Measurements from ENCODE around the gene SEC11A.
"Not testable (repeated sequence)": the region's sequence is repeated elsewhere in the genome, so short reads cannot be mapped to it uniquely, and the experiment has no call there.

Gene SEC11A

DNA sequence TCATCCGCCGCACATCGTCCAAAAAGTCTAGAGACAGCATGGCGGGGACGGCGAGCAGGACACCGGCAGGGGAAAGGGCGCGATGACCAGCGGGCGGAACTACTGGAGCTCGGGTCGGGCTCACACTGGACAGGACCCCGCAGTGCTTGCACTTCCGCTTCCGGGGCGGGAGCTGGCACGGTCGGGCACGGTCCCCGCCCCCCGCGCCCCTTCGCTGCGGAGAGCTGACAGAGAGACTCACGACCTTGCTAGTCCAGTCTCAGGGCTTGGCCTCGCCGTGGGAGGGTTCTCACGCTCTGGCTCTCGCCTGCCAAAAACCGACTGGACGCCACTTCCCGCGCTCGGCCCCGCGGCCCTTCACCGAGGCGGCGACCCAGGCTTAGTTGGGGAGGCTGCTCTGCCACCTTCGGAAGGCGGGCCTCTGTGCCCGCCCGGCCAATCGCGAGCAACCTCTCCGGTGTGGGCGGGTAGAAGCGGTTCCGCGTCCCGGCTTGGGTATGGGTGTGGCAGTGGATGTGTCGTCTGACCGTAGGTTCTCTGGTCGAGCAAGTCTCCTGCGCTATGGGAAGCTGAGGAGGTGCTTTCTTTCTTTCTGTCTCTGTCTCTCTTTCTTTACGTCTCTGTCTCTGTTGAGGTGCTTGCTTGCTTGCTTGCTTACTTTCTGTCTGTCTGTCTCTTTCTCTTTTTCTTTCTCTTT is at the start of gene SEC11A:
Gene SEC11A, minus strand, starts transcription at position 104 of the 697 bp plus-strand sequence. Its CDS starts 64 bp downstream, at position 40.
- DNase-seq: peak; percentile 89

DNA sequence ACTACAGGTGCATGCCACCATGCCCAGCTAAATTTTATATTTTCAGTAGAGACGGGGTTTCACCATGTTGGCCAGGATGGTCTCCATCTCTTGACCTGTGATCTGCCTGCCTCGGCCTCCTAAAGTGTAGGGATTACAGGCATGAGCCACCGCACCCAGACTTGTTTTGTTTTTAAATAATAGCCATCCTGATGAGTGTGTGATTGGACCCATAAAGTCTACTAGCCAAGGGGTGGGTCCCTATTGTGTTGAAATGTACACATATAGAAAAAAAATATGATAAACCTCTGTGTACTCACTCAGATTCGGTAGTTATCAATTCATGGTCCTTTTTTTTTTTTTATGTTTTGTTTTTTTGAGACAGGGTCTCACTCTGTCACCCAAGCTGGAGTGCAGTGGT is 49.7 kb upstream of the SEC11A start:
- DNase-seq: no peak

DNA sequence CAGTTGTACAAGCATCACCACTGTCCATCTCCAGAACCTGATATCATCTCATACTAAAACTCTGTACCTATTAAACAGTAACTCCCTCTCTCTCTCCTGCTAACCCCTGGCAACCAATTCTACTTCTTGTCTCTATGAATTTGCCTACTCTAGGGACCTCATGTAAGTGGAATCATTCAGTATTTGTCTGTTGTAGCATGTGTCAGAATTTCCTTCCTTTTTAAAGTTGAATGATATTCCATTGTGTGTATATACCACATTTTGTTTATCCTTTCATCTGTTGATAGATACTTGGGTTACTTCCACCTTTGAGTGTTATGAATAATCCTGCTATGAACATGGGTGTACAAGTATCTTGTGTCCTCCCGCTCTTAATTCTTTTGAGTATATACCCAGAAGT is 49.0 kb upstream of the SEC11A start:
- DNase-seq: no peak

GRCh38 chr15:84764585-84764984 is 48.6 kb upstream of the SEC11A start:
- DNase-seq: no peak

- DNase-seq: no peak
Observed at GRCh38 chr15:84762840-84763572, 47.1 kb upstream of the SEC11A start.

DNA sequence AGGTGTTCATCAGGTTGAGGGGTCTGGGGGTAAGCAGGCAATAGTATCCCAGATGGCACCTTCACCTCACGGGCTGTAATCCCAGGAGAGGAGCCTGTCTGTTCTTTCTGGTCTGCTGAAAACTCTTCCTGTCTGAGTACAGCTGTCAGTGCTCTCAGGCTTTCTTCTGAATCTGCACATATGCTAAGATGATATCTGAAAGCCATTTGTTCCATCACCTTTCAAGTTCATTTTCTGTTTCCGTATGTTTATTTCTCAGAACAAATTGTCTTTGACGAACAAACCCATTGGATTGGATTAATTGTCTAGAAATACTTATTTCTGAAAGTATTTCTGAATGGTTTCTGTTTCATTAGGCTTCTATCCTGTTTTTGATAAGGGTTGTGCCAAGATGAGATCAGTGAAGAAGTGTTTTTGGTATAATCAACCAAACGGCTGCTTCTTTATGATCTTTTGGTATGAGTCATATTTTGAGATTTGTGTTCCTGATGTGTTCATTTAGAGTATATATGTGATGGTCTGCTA is 45.7 kb upstream of the SEC11A start:
- no peak for DNase-seq

- no peak for DNase-seq
Observed at GRCh38 chr15:84760219-84760618, 44.3 kb upstream of the SEC11A start.

GRCh38 chr15:84759018-84759417 is 43.1 kb upstream of the SEC11A start:
- no peak for DNase-seq

- no peak for DNase-seq
Observed at GRCh38 chr15:84755736-84756527, 40.0 kb upstream of the SEC11A start.

GRCh38 chr15:84754889-84755288 is 39.0 kb upstream of the SEC11A start:
- DNase-seq: not testable (repeated sequence)

DNA sequence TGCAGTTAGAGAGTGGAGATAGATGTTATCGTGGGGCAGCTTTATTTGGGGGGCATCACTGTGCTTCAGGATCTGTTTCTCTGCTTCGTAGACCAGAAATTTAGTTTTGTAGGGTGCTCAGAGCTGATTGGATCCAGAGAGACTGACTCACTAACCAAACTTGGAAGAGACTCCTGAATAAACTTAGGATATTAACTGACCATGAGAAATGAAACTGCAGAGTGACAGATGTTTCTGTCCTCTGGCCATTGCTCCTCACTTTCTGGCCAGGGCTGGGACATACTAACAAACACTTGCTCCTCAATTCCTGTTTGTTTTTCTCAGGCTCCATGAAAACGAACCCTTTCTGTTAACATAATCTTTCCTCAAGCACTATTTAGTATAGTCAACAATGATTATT is 36.8 kb upstream of the SEC11A start:
- no peak for DNase-seq

DNA sequence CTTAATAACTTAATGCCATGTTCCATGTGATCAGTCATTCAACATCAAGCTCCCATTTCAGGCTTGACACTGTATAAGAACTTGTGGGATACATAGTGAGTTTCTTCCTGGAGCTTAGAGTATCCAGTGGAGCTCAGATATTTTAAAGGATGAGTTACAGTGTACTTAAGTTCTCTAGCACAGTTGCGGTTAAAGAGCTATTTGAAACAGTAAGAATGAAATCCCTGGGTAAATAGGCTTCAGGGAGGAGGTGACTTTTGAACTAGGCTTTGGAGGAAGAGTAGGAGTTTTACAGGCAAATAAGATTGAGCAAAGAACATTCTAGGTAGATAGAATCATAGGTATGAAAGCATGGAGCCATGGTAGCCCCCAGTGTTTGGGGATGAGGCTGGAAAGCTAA is 36.3 kb upstream of the SEC11A start:
- no peak for DNase-seq

- not testable (repeated sequence) for DNase-seq
Observed at GRCh38 chr15:84751721-84752120, 35.8 kb upstream of the SEC11A start.

DNA sequence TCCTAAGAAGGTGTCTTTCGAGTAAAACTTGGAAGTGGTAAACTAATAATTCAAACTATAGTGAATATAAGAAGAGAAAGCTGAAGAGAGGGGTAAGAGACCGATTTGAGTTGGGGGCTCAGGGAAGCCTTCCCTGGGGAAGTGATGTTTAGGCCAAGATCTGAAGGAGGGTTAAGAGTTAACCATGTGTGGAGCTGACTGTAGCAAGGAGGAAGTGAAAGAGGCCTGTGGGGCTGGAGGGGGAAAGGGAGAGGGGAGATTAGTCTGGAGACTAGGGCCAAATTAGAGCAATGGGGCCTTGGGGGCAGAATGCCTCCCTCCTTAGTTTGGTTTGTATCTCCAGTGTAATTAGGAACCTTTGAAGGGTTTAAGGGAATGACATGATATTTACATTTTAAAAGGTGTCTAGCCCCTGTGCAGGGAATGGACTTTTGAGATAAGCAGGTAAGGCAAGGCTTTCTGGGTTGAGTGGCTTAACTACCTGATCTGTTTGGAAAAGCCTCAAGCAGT is 34.7 kb upstream of the SEC11A start:
- DNase-seq: no peak

- DNase-seq: peak; percentile 44
Observed at GRCh38 chr15:84749111-84749991, 33.4 kb upstream of the SEC11A start.

GRCh38 chr15:84748274-84749110 is 32.6 kb upstream of the SEC11A start, which contains the start of gene ZNF592:
Gene ZNF592 (plus strand): TSS chr15:84748592. CDS start chr15:84782676, 34,084 bp downstream.
- peak; percentile 81 for DNase-seq

DNA sequence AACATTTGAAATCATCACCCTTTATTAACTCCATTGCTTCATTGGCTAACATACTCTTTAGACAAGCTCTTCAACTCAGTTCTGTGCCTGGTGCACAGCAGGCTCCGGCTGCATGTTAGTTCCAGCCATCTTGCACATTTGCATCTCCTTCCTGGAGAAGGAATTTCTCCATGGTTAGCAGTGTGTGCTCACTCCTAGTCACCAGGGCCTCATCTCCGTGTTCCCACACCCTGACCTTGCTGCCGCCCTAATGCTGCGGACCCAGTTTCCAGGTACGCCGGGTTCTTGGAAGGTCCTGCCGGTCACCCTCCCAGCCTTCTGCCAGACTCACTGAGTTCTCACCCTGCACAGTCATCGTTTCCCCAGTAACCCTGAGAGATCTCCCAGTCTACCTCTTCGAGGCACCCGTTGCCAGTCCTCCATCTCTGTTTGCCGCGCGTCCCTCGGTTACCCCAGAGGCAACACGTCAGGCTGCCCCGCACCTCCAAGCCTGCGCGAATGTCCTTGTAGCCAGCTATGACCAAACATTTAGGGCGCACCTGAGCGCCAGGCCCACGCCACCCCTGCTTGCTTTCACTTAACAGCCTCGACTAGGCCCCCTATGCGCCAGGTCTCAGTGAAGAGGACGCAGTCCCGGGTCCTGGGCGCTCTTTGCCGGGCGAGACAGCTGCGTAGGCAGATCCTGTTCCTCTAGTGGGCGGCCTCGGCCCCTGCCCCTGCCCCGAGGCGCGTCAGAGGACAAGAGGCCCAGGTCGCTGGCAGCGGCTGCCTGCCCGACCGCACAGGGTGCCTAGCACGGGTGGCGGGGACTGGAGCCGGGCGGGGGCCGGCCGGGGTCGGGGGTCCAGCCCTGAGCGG is 31.7 kb upstream of the SEC11A start:
- peak; percentile 70 for DNase-seq

- DNase-seq: no peak
Observed at GRCh38 chr15:84741121-84741520, 25.2 kb upstream of the SEC11A start.

DNA sequence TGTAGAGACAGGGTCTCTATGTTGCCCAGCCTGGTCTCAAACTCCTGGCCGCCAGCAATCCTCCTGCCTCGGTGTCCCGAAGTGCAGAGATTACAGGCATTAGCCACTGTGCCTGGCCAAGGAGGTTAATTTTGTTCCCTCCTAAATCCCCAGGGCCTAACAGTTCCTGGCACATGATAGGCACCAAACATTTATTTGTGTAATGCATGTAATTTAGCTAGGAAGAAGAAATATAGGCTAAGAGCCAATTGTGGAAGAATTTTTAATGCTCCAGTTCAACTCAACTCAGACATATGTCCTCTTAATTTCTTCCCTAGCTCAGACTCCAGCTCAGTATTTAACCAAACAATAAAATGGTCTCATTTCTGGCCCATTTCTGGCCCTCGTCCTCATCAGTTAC is 24.8 kb upstream of the SEC11A start:
- no peak for DNase-seq

DNA sequence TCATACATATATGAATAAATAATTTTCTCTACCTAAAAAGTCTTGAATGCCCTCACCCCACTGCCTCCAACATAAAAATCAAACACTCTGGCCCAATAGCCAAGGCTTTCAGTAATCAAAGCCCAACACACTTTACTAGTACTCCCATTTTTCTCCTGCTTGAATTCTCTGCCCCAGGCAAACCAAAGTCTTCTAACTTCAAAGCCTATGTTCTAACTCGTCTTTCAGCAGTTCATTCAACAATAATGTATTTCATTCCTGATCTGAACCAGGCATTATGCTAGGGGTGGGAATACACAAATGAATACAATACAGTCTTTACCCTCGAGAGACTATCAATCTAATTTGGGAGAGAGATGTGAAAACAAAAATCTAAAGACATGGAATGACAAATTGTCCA is 21.1 kb upstream of the SEC11A start:
- no peak for DNase-seq
